ENCODE results near the gene SUGCT.

The SUGCT gene

GRCh38 chr7:40419806-40420205, 285.0 kb downstream of the SUGCT start:
- no peaks in the 10 kb centered on the region for H3K27me3 ChIP-seq (ENCODE audit: control insufficient read depth, insufficient read depth, low read length)
- H3K9me3 ChIP-seq (replicated peaks; ENCODE audit: low read length), result no peaks in the 10 kb centered on the region
- H3K36me3 ChIP-seq (ENCODE audit: insufficient read depth, low read length), result no peaks in the 10 kb centered on the region
- H3K9ac ChIP-seq (ENCODE audit: low read depth, low read length), result no peak overlapping the region
- no peaks in the 10 kb centered on the region for H3K4me1 ChIP-seq (ENCODE audit: control insufficient read depth, insufficient read depth, low read length)
- no peak overlapping the region for H3K4me2 ChIP-seq (ENCODE audit: low read length)
- no peak overlapping the region for H3K4me3 ChIP-seq (ENCODE audit: low read length)

- H3K36me3 ChIP-seq (ENCODE audit: insufficient read depth, low read length), result no peaks in the 10 kb centered on the region
- no peaks in the 10 kb centered on the region for H3K4me1 ChIP-seq (ENCODE audit: control insufficient read depth, insufficient read depth, low read length)
- no peak overlapping the region for H3K4me2 ChIP-seq (ENCODE audit: low read length)
- no peak overlapping the region for H3K4me3 ChIP-seq (ENCODE audit: low read length)
- no peak overlapping the region for H3K9ac ChIP-seq (ENCODE audit: low read depth, low read length)
- H3K27me3 ChIP-seq (ENCODE audit: control insufficient read depth, insufficient read depth, low read length), result no peaks in the 10 kb centered on the region
- no peaks in the 10 kb centered on the region for H3K9me3 ChIP-seq (replicated peaks; ENCODE audit: low read length)
These were observed 286.6 kb downstream of the SUGCT start for GRCh38 chr7:40421433-40421832.

- Histone ChIP-seq H3K9me3 (replicated peaks; ENCODE audit: low read length) (no peaks in the 10 kb centered on the region), H3K4me2 (ENCODE audit: low read length) (no peak overlapping the region), H3K4me3 (ENCODE audit: low read length) (no peak overlapping the region), H3K27me3 (ENCODE audit: control insufficient read depth, insufficient read depth, low read length) (no peaks in the 10 kb centered on the region), H3K9ac (ENCODE audit: low read depth, low read length) (no peak overlapping the region), H3K36me3 (ENCODE audit: insufficient read depth, low read length) (no peaks in the 10 kb centered on the region), H3K4me1 (ENCODE audit: control insufficient read depth, insufficient read depth, low read length) (no peaks in the 10 kb centered on the region)
These were observed 290.9 kb downstream of the SUGCT start for GRCh38 chr7:40425696-40426095.

- Histone ChIP-seq H3K4me1 (ENCODE audit: control insufficient read depth, insufficient read depth, low read length) (no peaks in the 10 kb centered on the region), H3K36me3 (ENCODE audit: insufficient read depth, low read length) (no peaks in the 10 kb centered on the region), H3K27me3 (ENCODE audit: control insufficient read depth, insufficient read depth, low read length) (no peaks in the 10 kb centered on the region), H3K9me3 (replicated peaks; ENCODE audit: low read length) (peaks cover 5% of the 10 kb centered on the region), H3K4me3 (ENCODE audit: low read length) (no peak overlapping the region), H3K9ac (ENCODE audit: low read depth, low read length) (no peak overlapping the region), H3K4me2 (ENCODE audit: low read length) (no peak overlapping the region)
These were observed 293.6 kb downstream of the SUGCT start for GRCh38 chr7:40428421-40428820.

- H3K9ac ChIP-seq (ENCODE audit: low read depth, low read length), result no peak overlapping the region
- H3K4me3 ChIP-seq (ENCODE audit: low read length), result no peak overlapping the region
- H3K27me3 ChIP-seq (ENCODE audit: control insufficient read depth, insufficient read depth, low read length), result no peaks in the 10 kb centered on the region
- H3K36me3 ChIP-seq (ENCODE audit: insufficient read depth, low read length), result no peaks in the 10 kb centered on the region
- no peak overlapping the region for H3K4me2 ChIP-seq (ENCODE audit: low read length)
- H3K9me3 ChIP-seq (replicated peaks; ENCODE audit: low read length), result peaks cover 5% of the 10 kb centered on the region
- H3K4me1 ChIP-seq (ENCODE audit: control insufficient read depth, insufficient read depth, low read length), result no peaks in the 10 kb centered on the region
These were observed 295.0 kb downstream of the SUGCT start for GRCh38 chr7:40429826-40430225.

GRCh38 chr7:40432046-40432445, 297.2 kb downstream of the SUGCT start:
- H3K4me3 ChIP-seq (ENCODE audit: low read length), result no peak overlapping the region
- peaks cover 5% of the 10 kb centered on the region for H3K9me3 ChIP-seq (replicated peaks; ENCODE audit: low read length)
- H3K4me2 ChIP-seq (ENCODE audit: low read length), result no peak overlapping the region
- peaks cover 7% of the 10 kb centered on the region for H3K4me1 ChIP-seq (ENCODE audit: control insufficient read depth, insufficient read depth, low read length)
- H3K36me3 ChIP-seq (ENCODE audit: insufficient read depth, low read length), result no peaks in the 10 kb centered on the region
- no peaks in the 10 kb centered on the region for H3K27me3 ChIP-seq (ENCODE audit: control insufficient read depth, insufficient read depth, low read length)
- H3K9ac ChIP-seq (ENCODE audit: low read depth, low read length), result no peak overlapping the region

- Histone ChIP-seq H3K27me3 (ENCODE audit: control insufficient read depth, insufficient read depth, low read length) (no peaks in the 10 kb centered on the region), H3K4me1 (ENCODE audit: control insufficient read depth, insufficient read depth, low read length) (peaks cover 20% of the 10 kb centered on the region), H3K9ac (ENCODE audit: low read depth, low read length) (peak overlapping the region; percentile 62), H3K4me3 (ENCODE audit: low read length) (no peak overlapping the region), H3K4me2 (ENCODE audit: low read length) (no peak overlapping the region), H3K9me3 (replicated peaks; ENCODE audit: low read length) (peaks cover 7% of the 10 kb centered on the region), H3K36me3 (ENCODE audit: insufficient read depth, low read length) (no peaks in the 10 kb centered on the region)
These were observed 301.9 kb downstream of the SUGCT start for GRCh38 chr7:40436710-40437109.

- no peaks in the 10 kb centered on the region for H3K27me3 ChIP-seq (ENCODE audit: control insufficient read depth, insufficient read depth, low read length)
- H3K4me2 ChIP-seq (ENCODE audit: low read length), result peak overlapping the region; percentile 44
- no peaks in the 10 kb centered on the region for H3K36me3 ChIP-seq (ENCODE audit: insufficient read depth, low read length)
- H3K4me3 ChIP-seq (ENCODE audit: low read length), result no peak overlapping the region
- H3K9ac ChIP-seq (ENCODE audit: low read depth, low read length), result peak overlapping the region; percentile 73
- H3K9me3 ChIP-seq (replicated peaks; ENCODE audit: low read length), result peaks cover 3% of the 10 kb centered on the region
- H3K4me1 ChIP-seq (ENCODE audit: control insufficient read depth, insufficient read depth, low read length), result peaks cover 20% of the 10 kb centered on the region
These were observed 302.7 kb downstream of the SUGCT start for GRCh38 chr7:40437498-40437897.

GRCh38 chr7:40437936-40438634, 303.3 kb downstream of the SUGCT start:
- peak overlapping the region; percentile 73 for H3K9ac ChIP-seq (ENCODE audit: low read depth, low read length)
- no peaks in the 10 kb centered on the region for H3K27me3 ChIP-seq (ENCODE audit: control insufficient read depth, insufficient read depth, low read length)
- no peak overlapping the region for H3K4me3 ChIP-seq (ENCODE audit: low read length)
- H3K36me3 ChIP-seq (ENCODE audit: insufficient read depth, low read length), result no peaks in the 10 kb centered on the region
- H3K4me1 ChIP-seq (ENCODE audit: control insufficient read depth, insufficient read depth, low read length), result peaks cover 20% of the 10 kb centered on the region
- H3K4me2 ChIP-seq (ENCODE audit: low read length), result peak overlapping the region; percentile 34
- peaks cover 3% of the 10 kb centered on the region for H3K9me3 ChIP-seq (replicated peaks; ENCODE audit: low read length)

- Histone ChIP-seq H3K4me2 (ENCODE audit: low read length) (no peak overlapping the region), H3K4me3 (ENCODE audit: low read length) (no peak overlapping the region), H3K9ac (ENCODE audit: low read depth, low read length) (no peak overlapping the region), H3K9me3 (replicated peaks; ENCODE audit: low read length) (peaks cover 3% of the 10 kb centered on the region), H3K4me1 (ENCODE audit: control insufficient read depth, insufficient read depth, low read length) (peaks cover 20% of the 10 kb centered on the region), H3K27me3 (ENCODE audit: control insufficient read depth, insufficient read depth, low read length) (no peaks in the 10 kb centered on the region), H3K36me3 (ENCODE audit: insufficient read depth, low read length) (no peaks in the 10 kb centered on the region)
These were observed 304.9 kb downstream of the SUGCT start for GRCh38 chr7:40439686-40440085.

- H3K4me2 ChIP-seq (ENCODE audit: low read length), result no peak overlapping the region
- H3K27me3 ChIP-seq (ENCODE audit: control insufficient read depth, insufficient read depth, low read length), result no peaks in the 10 kb centered on the region
- no peaks in the 10 kb centered on the region for H3K9me3 ChIP-seq (replicated peaks; ENCODE audit: low read length)
- H3K9ac ChIP-seq (ENCODE audit: low read depth, low read length), result no peak overlapping the region
- H3K36me3 ChIP-seq (ENCODE audit: insufficient read depth, low read length), result no peaks in the 10 kb centered on the region
- no peak overlapping the region for H3K4me3 ChIP-seq (ENCODE audit: low read length)
- no peaks in the 10 kb centered on the region for H3K4me1 ChIP-seq (ENCODE audit: control insufficient read depth, insufficient read depth, low read length)
These were observed 312.5 kb downstream of the SUGCT start for GRCh38 chr7:40447345-40447744.

- H3K9me3 ChIP-seq (replicated peaks; ENCODE audit: low read length), result no peaks in the 10 kb centered on the region
- no peak overlapping the region for H3K4me2 ChIP-seq (ENCODE audit: low read length)
- no peaks in the 10 kb centered on the region for H3K27me3 ChIP-seq (ENCODE audit: control insufficient read depth, insufficient read depth, low read length)
- H3K9ac ChIP-seq (ENCODE audit: low read depth, low read length), result no peak overlapping the region
- H3K4me3 ChIP-seq (ENCODE audit: low read length), result no peak overlapping the region
- H3K36me3 ChIP-seq (ENCODE audit: insufficient read depth, low read length), result no peaks in the 10 kb centered on the region
- H3K4me1 ChIP-seq (ENCODE audit: control insufficient read depth, insufficient read depth, low read length), result no peaks in the 10 kb centered on the region
These were observed 320.7 kb downstream of the SUGCT start for GRCh38 chr7:40455485-40455884.

Data from skeletal muscle satellite cell (primary cell).